Glutamatergic neuron (in vitro differentiated cells): ENCODE measurements around the gene LYPD5. TPM values are rescaled to one million over a fixed set of nuclear protein-coding genes. Genes with fewer than 3 reads are reported as not detected.
"Not testable (repeated sequence)": the region's sequence is repeated elsewhere in the genome, so short reads cannot be mapped to it uniquely, and the experiment has no call there.

Experiments used
- DNase-seq: peaks from one replicate; pipeline ENCODE4 v3.0.0; 2022
- H3K27ac Mint-ChIP-seq: one replicate; pipeline ENCODE4 v1.8.0; 2020; ENCODE audit warnings: mild to moderate bottlenecking, mixed read lengths, inconsistent platforms; ENCODE audit not compliant: unreplicated experiment
- H3K27me3 Mint-ChIP-seq: one replicate; pipeline ENCODE4 v1.8.0; 2020; ENCODE audit warnings: mild to moderate bottlenecking, moderate library complexity, mixed read lengths, inconsistent platforms; ENCODE audit not compliant: unreplicated experiment
- H3K36me3 Mint-ChIP-seq: one replicate; pipeline ENCODE4 v1.8.0; 2020; ENCODE audit warnings: mild to moderate bottlenecking, mixed read lengths, inconsistent platforms; ENCODE audit not compliant: unreplicated experiment
- H3K4me1 Mint-ChIP-seq: one replicate; pipeline ENCODE4 v1.8.0; 2020; ENCODE audit warnings: mild to moderate bottlenecking, low read depth, mixed read lengths, inconsistent platforms; ENCODE audit not compliant: unreplicated experiment
- H3K4me3 Mint-ChIP-seq: one replicate; pipeline ENCODE4 v1.8.0; 2020; ENCODE audit warnings: mild to moderate bottlenecking, mixed read lengths, inconsistent platforms; ENCODE audit not compliant: unreplicated experiment
- H3K9me3 Mint-ChIP-seq: one replicate; pipeline ENCODE4 v1.8.0; 2020; ENCODE audit warnings: mild to moderate bottlenecking, moderate library complexity, mixed read lengths, inconsistent platforms; ENCODE audit not compliant: unreplicated experiment
- total RNA-seq: library from RNA; stranded (reverse); fragmentation: NEBNext Ultra II Directional; extraction: Animal tissue kit (Norgen Biotek cat#: 25700); gene quantifications from one replicate; pipeline ENCODE4 v1.2.1, GENCODE V29; 2021; ENCODE audit not compliant: unreplicated experiment
- TF ChIP-seq, protein P1 (sequence below): fragments of 200-600 bp; sonication (generic); IDR thresholded peaks from one replicate; pipeline ENCODE4 v1.5.0; 2021; ENCODE audit not compliant: partially characterized antibody, unreplicated experiment

Gene LYPD5
- total RNA-seq, 1 donor from 2014 or later: not detected

DNA sequence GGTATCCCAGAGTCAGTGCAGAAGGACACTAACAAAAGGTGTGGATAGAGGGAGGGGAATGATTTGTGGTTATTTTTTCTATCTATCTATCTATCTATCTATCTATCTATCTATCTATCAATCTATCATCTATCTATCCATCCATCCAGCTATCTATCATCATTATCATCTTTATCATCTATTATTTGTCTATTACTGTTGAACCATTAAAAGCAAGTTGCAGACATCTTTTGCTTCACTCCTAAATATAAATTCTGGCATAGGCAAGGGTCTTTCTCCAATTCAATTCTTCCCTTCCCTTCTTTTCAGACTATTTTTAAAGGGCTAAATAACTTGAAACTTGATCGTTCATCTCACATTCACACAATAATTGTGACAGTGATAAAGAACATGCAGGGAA lies 10.0 kb upstream of the LYPD5 start:
- Mint-ChIP-seq H3K4me3 (no peak overlapping the region), H3K36me3 (no peaks in the 10 kb centered on the region), H3K27me3 (no peaks in the 10 kb centered on the region), H3K9me3 (no peaks in the 10 kb centered on the region), H3K27ac (no peak overlapping the region), H3K4me1 (no peaks in the 10 kb centered on the region)
- TF ChIP-seq, protein P1, sequence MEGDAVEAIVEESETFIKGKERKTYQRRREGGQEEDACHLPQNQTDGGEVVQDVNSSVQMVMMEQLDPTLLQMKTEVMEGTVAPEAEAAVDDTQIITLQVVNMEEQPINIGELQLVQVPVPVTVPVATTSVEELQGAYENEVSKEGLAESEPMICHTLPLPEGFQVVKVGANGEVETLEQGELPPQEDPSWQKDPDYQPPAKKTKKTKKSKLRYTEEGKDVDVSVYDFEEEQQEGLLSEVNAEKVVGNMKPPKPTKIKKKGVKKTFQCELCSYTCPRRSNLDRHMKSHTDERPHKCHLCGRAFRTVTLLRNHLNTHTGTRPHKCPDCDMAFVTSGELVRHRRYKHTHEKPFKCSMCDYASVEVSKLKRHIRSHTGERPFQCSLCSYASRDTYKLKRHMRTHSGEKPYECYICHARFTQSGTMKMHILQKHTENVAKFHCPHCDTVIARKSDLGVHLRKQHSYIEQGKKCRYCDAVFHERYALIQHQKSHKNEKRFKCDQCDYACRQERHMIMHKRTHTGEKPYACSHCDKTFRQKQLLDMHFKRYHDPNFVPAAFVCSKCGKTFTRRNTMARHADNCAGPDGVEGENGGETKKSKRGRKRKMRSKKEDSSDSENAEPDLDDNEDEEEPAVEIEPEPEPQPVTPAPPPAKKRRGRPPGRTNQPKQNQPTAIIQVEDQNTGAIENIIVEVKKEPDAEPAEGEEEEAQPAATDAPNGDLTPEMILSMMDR: no peak
- DNase-seq: no peak

DNA sequence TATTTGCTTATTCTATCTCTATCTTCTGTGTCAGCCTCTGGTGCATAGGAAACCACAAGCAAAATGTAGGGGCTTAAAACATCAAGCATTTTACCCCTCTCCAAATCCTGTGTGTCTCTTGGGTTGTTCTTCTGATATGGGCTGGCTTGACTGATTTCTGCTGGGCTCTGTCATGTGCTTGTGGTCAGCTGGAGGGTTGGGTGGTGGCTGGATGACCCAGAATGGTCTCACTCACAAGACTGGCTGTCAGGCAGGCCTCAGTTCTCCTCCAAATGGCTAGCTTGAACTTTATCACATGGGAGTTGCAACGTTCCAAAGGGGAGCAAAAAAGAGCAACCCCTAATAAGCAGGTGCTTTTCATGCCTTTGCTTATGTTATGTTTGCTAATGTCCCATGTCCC lies 9.6 kb upstream of the LYPD5 start:
- no peaks in the 10 kb centered on the region for H3K27me3 Mint-ChIP-seq
- no peak for DNase-seq
- no peaks in the 10 kb centered on the region for H3K36me3 Mint-ChIP-seq
- no peak overlapping the region for H3K27ac Mint-ChIP-seq
- no peak overlapping the region for H3K4me3 Mint-ChIP-seq
- no peaks in the 10 kb centered on the region for H3K9me3 Mint-ChIP-seq
- no peaks in the 10 kb centered on the region for H3K4me1 Mint-ChIP-seq
- TF ChIP-seq, protein P1: no peak

DNA sequence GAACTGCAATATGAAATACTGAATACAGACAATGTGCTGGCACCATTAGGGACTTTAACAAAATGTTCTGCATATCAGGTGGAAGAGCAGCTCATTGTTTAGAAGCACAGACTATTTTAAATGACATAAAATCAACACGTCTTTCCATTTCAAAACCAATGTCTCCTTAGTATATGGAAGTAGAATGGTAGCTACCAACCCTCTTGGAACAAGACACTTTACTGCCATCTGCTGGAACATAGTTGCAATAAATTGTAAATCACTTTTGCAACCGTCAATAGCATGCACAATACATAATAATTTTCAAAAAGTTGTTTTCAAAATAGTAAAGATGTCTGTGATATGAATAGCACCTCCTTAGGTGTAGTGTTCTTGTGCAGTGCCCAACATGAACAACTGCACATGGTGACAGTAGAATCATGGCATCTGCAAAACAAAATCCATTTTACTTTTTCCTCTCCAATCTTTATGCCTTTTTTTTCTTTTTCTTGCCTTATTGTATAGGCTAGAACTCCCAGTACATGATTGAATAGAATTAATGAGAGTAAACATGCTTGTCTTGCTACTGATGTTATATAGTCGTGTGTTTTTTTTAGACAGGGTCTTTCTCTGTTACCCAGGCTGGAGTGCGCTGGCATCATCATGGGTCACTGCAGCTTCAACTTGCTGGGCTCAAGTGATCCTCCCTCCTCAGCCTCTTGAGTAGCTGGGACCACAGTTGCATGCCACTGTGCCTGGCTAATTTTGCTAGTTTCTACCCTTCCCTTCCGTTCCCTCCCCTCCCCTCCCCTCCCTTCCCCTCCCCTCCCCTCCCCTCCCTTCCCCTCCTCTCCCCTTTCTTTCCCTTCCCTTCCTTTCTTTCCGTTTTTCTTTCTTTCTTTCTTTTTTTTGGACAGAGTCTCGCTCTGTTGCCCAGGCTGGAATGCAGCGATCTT lies 7.8 kb upstream of the LYPD5 start:
- H3K36me3 Mint-ChIP-seq: no peaks in the 10 kb centered on the region
- TF ChIP-seq, protein P1: peak; percentile 59
- H3K9me3 Mint-ChIP-seq: no peaks in the 10 kb centered on the region
- DNase-seq: no peak
- H3K27ac Mint-ChIP-seq: no peak overlapping the region
- no peaks in the 10 kb centered on the region for H3K4me1 Mint-ChIP-seq
- no peaks in the 10 kb centered on the region for H3K27me3 Mint-ChIP-seq
- no peak overlapping the region for H3K4me3 Mint-ChIP-seq

DNA sequence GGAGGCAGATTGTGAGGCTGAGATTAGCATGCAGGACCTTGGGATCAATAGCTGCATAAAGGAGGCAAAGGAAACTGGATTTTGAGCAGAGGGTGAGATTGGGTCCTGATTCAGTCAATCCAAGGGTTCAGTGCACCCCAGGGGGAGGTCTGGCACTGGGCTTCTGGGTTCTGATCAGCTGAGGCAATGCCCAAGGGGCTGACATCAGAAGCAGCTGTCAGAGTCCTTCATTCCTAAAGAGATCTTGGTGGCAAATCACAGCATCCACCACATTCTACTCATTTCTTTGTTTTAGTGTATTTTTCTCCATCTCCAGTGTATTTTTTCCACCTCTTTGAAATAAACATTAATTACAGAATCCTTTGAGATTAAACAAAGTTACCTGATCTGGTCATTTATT lies 5.4 kb upstream of the LYPD5 start:
- TF ChIP-seq, protein P1: no peak
- Mint-ChIP-seq H3K27ac (no peak overlapping the region), H3K9me3 (no peaks in the 10 kb centered on the region), H3K27me3 (no peaks in the 10 kb centered on the region), H3K4me1 (no peaks in the 10 kb centered on the region), H3K36me3 (no peaks in the 10 kb centered on the region), H3K4me3 (no peak overlapping the region)
- DNase-seq: no peak

DNA sequence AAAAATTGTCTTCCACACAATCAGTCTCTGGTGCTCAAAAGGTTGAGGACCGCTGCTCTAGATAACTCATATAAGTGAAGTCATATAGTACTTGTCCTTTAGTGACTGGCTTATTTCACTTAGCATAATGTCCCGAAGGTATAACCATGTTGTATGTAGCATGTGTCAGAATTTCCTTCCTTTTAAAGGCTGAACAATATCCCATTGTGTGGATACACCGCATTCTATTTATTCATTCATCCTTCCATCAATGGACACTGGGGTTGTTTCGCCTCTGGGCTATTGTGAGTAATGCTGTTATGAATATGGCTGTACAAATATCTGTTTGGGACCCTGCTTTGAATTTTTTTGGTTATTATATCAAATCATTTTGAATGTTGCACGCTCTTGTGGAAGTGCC lies 4.6 kb upstream of the LYPD5 start:
- no peak for DNase-seq
- Mint-ChIP-seq H3K27ac (no peak overlapping the region), H3K9me3 (no peaks in the 10 kb centered on the region), H3K27me3 (peaks cover 2% of the 10 kb centered on the region), H3K4me1 (no peaks in the 10 kb centered on the region), H3K4me3 (no peak overlapping the region), H3K36me3 (no peaks in the 10 kb centered on the region)
- TF ChIP-seq, protein P1: no peak

DNA sequence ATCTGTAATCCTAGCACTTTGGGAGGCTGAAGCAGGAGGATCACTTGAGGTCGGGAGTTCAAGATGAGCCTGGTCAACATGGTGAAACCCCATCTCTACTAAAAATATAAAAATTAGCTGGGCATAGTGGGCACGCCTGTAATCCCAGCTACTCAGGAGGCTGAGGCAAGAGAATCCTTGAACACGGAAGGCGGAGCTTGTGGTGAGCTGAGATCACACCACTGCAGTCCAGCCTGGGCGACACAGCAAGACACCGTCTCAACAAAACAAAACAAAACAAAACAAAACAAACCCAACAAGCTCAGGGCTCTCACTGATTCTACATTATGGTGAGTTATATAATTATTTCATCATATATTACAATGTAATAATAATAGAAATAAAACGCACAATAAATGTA lies 4.2 kb upstream of the LYPD5 start:
- DNase-seq, H3K27ac Mint-ChIP-seq, H3K9me3 Mint-ChIP-seq, H3K27me3 Mint-ChIP-seq, H3K4me3 Mint-ChIP-seq, H3K36me3 Mint-ChIP-seq, H3K4me1 Mint-ChIP-seq: not testable (repeated sequence)
